Activated gamma-delta T cell treated with Interleukin-2 at 50 U/mL for 16 hours (primary cell): ENCODE data around the gene WDFY1.

Experiments
- DNase-seq: peaks from one replicate; pipeline ENCODE4 v3.0.0-alpha.2; 2020

WDFY1 gene

GRCh38 chr2:223944703-223945531, at the start of gene WDFY1:
TSS of gene WDFY1 (minus strand) at chr2:223945335. CDS start at chr2:223945284, 51 bp downstream.
- peak; percentile 75 for DNase-seq

- DNase-seq, result no peak
These were observed 49.5 kb upstream of the WDFY1 start for GRCh38 chr2:223994562-223995162.

- peak; percentile 57 for DNase-seq
These were observed 48.6 kb upstream of the WDFY1 start for GRCh38 chr2:223993634-223994232.

GRCh38 chr2:223991611-223992010, 46.5 kb upstream of the WDFY1 start:
- no peak for DNase-seq

- DNase-seq, result no peak
These were observed 44.7 kb upstream of the WDFY1 start for GRCh38 chr2:223989856-223990232.

- DNase-seq, result no peak
These were observed 44.2 kb upstream of the WDFY1 start for GRCh38 chr2:223989206-223989855.

- DNase-seq, result no peak
These were observed 36.1 kb upstream of the WDFY1 start for GRCh38 chr2:223981241-223981640.

- no peak for DNase-seq
These were observed 35.7 kb upstream of the WDFY1 start for GRCh38 chr2:223980803-223981202.

- no peak for DNase-seq
These were observed 35.2 kb upstream of the WDFY1 start for GRCh38 chr2:223980397-223980735.

- DNase-seq, result no peak
These were observed 34.7 kb upstream of the WDFY1 start for GRCh38 chr2:223979730-223980396.

- DNase-seq, result no peak
These were observed 33.3 kb upstream of the WDFY1 start for GRCh38 chr2:223978451-223978850.

GRCh38 chr2:223976635-223977226, 31.6 kb upstream of the WDFY1 start:
- no peak for DNase-seq

- DNase-seq, result no peak
These were observed 28.5 kb upstream of the WDFY1 start for GRCh38 chr2:223973606-223974005.

GRCh38 chr2:223972656-223973102, 27.5 kb upstream of the WDFY1 start:
- no peak for DNase-seq

GRCh38 chr2:223971731-223972130, 26.6 kb upstream of the WDFY1 start:
- no peak for DNase-seq

- DNase-seq, result peak; percentile 59
These were observed 25.4 kb upstream of the WDFY1 start for GRCh38 chr2:223970343-223971128.

GRCh38 chr2:223969856-223970255, 24.7 kb upstream of the WDFY1 start:
- no peak for DNase-seq

GRCh38 chr2:223969315-223969714, 24.2 kb upstream of the WDFY1 start:
- no peak for DNase-seq

- no peak for DNase-seq
These were observed 22.8 kb upstream of the WDFY1 start for GRCh38 chr2:223967981-223968380.

- no peak for DNase-seq
These were observed 14.6 kb upstream of the WDFY1 start for GRCh38 chr2:223959688-223960087.

- peak; percentile 97 for DNase-seq
These were observed 12.1 kb upstream of the WDFY1 start, which contains the start of gene MRPL44 for GRCh38 chr2:223957092-223957851. TSS of gene MRPL44 (plus strand) at chr2:223957463. CDS start at chr2:223957473, 10 bp downstream.
